HepG2 (cell line): ENCODE results near the gene FIBCD1. TPM values are rescaled to one million over a fixed set of nuclear protein-coding genes. Genes with fewer than 3 reads are reported as not detected.

ENCODE experiments used
- ATAC-seq: fragments of 200-7000 bp; cut with Tn5 transposase; 3 replicates; pipeline ENCODE4 v1.9.1; 2020; ENCODE audit warnings: mild to moderate bottlenecking, moderate library complexity
- BruUV-seq: library from RNA; stranded (reverse); fragments of 400-500 nt; replicated peaks from 2 replicates; lab custom pipeline; 2021; lab: Mats Ljungman, UMichigan
- CTCF ChIA-PET: fragments of 300-600 bp; formaldehyde crosslinking; extraction: SDS; loops from one replicate; lab custom pipeline; 2021; ENCODE audit warnings: low total read pairs, inconsistent platforms, low intra/inter-chr PET ratio; lab: Yijun Ruan, JAX
- POLR2A ChIA-PET: fragments of 350-600 bp; sonication (Branson Sonifier 250); formaldehyde crosslinking; loops from one replicate; lab custom pipeline; 2020; ENCODE audit warnings: antibody characterized with exemption, inconsistent platforms; lab: Yijun Ruan, JAX
- DNase-seq: peaks from one replicate; pipeline ENCODE4 v3.0.0-alpha.2; 2015; ENCODE audit warnings: low spot score
- FAIRE-seq: peaks from 3 replicates; lab custom pipeline; 2011; peaks lifted over from hg19 to GRCh38; lab: Jason Lieb, UNC
- H2AFZ ChIP-seq: one replicate; pipeline ENCODE4 v1.6.1; 2011; ENCODE audit warnings: low read length, inconsistent platforms
- H3K27ac ChIP-seq: fragments of 300-600 bp; 3 replicates; pipeline ENCODE4 v1.8.0; 2011; ENCODE audit warnings: mixed run types, mild to moderate bottlenecking, mixed read lengths, low read length, inconsistent platforms; ENCODE audit not compliant: insufficient read depth; ENCODE audit errors: extremely low read length
- H3K27me3 ChIP-seq, 2 experiments: fragments of 200-600 bp in 1 of 2; 2 replicates in 1 of 2; 3 replicates in 1 of 2; pipeline versions ENCODE4 v1.6.0 to v1.8.0; 2011; ENCODE audit warnings: low read length in 2 of 2, mild to moderate bottlenecking in 2 of 2, moderate library complexity in 2 of 2, inconsistent platforms in 1 of 2; ENCODE audit not compliant: insufficient read depth in 2 of 2, control insufficient read depth in 1 of 2
- H3K36me3 ChIP-seq, 2 experiments: fragments of 200-600 bp in 1 of 2; replicated peaks in 1 of 2; 2 replicates in 1 of 2; 3 replicates in 1 of 2; pipeline versions ENCODE4 v1.5.1 to v1.8.0; 2011; ENCODE audit warnings: low read length in 2 of 2, inconsistent platforms in 1 of 2; ENCODE audit not compliant: insufficient read depth in 2 of 2, control insufficient read depth in 1 of 2
- H3K4me1 ChIP-seq: 2 replicates; pipeline ENCODE4 v1.5.1; 2012; ENCODE audit warnings: low read length, inconsistent platforms; ENCODE audit not compliant: insufficient read depth
- H3K4me2 ChIP-seq: 2 replicates; pipeline ENCODE4 v1.6.0; 2011; ENCODE audit warnings: low read depth, low read length, inconsistent platforms
- H3K4me3 ChIP-seq, 3 experiments: fragments of 200-600 bp in 1 of 3; sonication (generic), shearing (Covaris generic) in 1 of 3; replicated peaks in 1 of 3; 2 replicates each; pipeline ENCODE4 v1.5.1; 2011 to 2016; ENCODE audit warnings: low read length in 3 of 3, inconsistent platforms in 2 of 3, low read depth in 2 of 3, mild to moderate bottlenecking in 2 of 3, control low read depth in 1 of 3, mixed read lengths in 1 of 3; ENCODE audit not compliant: insufficient read depth in 1 of 3
- H3K79me2 ChIP-seq: one replicate; pipeline ENCODE4 v1.6.1; 2011; ENCODE audit warnings: low read length, inconsistent platforms; ENCODE audit not compliant: insufficient read depth
- H3K9ac ChIP-seq: 2 replicates; pipeline ENCODE4 v1.6.0; 2011; ENCODE audit warnings: mild to moderate bottlenecking, low read depth, low read length, inconsistent platforms; ENCODE audit not compliant: insufficient read depth
- H3K9me3 ChIP-seq: 2 replicates; pipeline ENCODE4 v1.5.1; 2012; ENCODE audit warnings: mild to moderate bottlenecking, low read length
- H4K20me1 ChIP-seq: 2 replicates; pipeline ENCODE4 v1.6.0; 2011; ENCODE audit warnings: inconsistent platforms, mild to moderate bottlenecking, low read length, moderate library complexity; ENCODE audit not compliant: insufficient read depth
- AGO2 ChIP-seq: fragments of 200-400 bp; formaldehyde crosslinking; optimal IDR thresholded peaks from 2 replicates; pipeline ENCODE3; 2017; ENCODE audit warnings: mild to moderate bottlenecking, low read depth, low read length, moderate library complexity
- CBFB ChIP-seq: sonication (generic); formaldehyde crosslinking; IDR thresholded peaks from 2 replicates; pipeline ENCODE4 v1.4.0; 2020; ENCODE audit warnings: missing genetic modification reagents
- CEBPB ChIP-seq: IDR thresholded peaks from 2 replicates; pipeline ENCODE4 v1.6.1; 2011; ENCODE audit warnings: low read depth, low read length, improper control_type of control experiment, borderline replicate concordance
- ESRRA ChIP-seq: sonication (generic); formaldehyde crosslinking; IDR thresholded peaks from 2 replicates; pipeline ENCODE4 v1.5.1; 2020; ENCODE audit warnings: mild to moderate bottlenecking, low read depth, missing genetic modification reagents
- HES4 ChIP-seq: sonication (generic); formaldehyde crosslinking; IDR thresholded peaks from 2 replicates; pipeline ENCODE4 v1.9.0; 2021; ENCODE audit warnings: mild to moderate bottlenecking, missing genetic modification reagents, borderline replicate concordance
- KDM6A ChIP-seq: IDR thresholded peaks from 2 replicates; pipeline ENCODE4 v1.6.1; 2016; ENCODE audit warnings: low read depth
- MED1 ChIP-seq: sonication (generic); formaldehyde crosslinking; IDR thresholded peaks from 2 replicates; pipeline ENCODE4 v1.4.0; 2020; ENCODE audit warnings: missing genetic modification reagents
- MIER3 ChIP-seq: IDR thresholded peaks from 2 replicates; pipeline ENCODE4 v1.6.1; 2016; ENCODE audit warnings: missing compliant biosample characterization, borderline replicate concordance
- RAD51 ChIP-seq: fragments of 450-650 bp; IDR thresholded peaks from 2 replicates; pipeline ENCODE4 v1.6.1; 2016; ENCODE audit warnings: borderline replicate concordance
- SP5 ChIP-seq: IDR thresholded peaks from 2 replicates; pipeline ENCODE4 v1.6.1; 2016; ENCODE audit warnings: low read depth, borderline replicate concordance
- TGIF2 ChIP-seq: IDR thresholded peaks from 2 replicates; pipeline ENCODE4 v1.6.1; 2016; ENCODE audit warnings: control low read depth, missing compliant biosample characterization
- ZBTB42 ChIP-seq: sonication (generic); formaldehyde crosslinking; IDR thresholded peaks from 2 replicates; pipeline ENCODE4 v1.5.0; 2020; ENCODE audit warnings: mild to moderate bottlenecking, missing genetic modification reagents
- ZFP37 ChIP-seq: sonication (generic); formaldehyde crosslinking; IDR thresholded peaks from 2 replicates; pipeline ENCODE4 v1.4.0; 2020; ENCODE audit warnings: missing genetic modification reagents, borderline replicate concordance
- ZMYM3 ChIP-seq: sonication (generic); formaldehyde crosslinking; IDR thresholded peaks from 2 replicates; pipeline ENCODE4 v1.5.1; 2020; ENCODE audit warnings: mild to moderate bottlenecking, missing genetic modification reagents
- ZNF468 ChIP-seq: sonication (generic); formaldehyde crosslinking; IDR thresholded peaks from 2 replicates; pipeline ENCODE4 v1.8.0; 2022; ENCODE audit warnings: mild to moderate bottlenecking, moderate library complexity, missing genetic modification reagents
- ZNF569 ChIP-seq: sonication (generic); formaldehyde crosslinking; IDR thresholded peaks from 2 replicates; pipeline ENCODE4 v1.5.0; 2020; ENCODE audit warnings: mild to moderate bottlenecking, missing genetic modification reagents, moderate library complexity, borderline replicate concordance
- ZNF570 ChIP-seq: sonication (generic); formaldehyde crosslinking; IDR thresholded peaks from 2 replicates; pipeline ENCODE4 v1.4.0; 2020; ENCODE audit warnings: mild to moderate bottlenecking, missing genetic modification reagents, borderline replicate concordance
- ZNF780A ChIP-seq: sonication (generic); formaldehyde crosslinking; IDR thresholded peaks from 2 replicates; pipeline ENCODE4 v1.8.0; 2022; ENCODE audit warnings: mild to moderate bottlenecking, missing genetic modification reagents, moderate library complexity
- ZNF792 ChIP-seq: IDR thresholded peaks from 2 replicates; pipeline ENCODE4 v1.6.1; 2016
- ZSCAN20 ChIP-seq: sonication (generic); formaldehyde crosslinking; IDR thresholded peaks from 2 replicates; pipeline ENCODE4 v1.4.0; 2020; ENCODE audit warnings: missing genetic modification reagents, mild to moderate bottlenecking, borderline replicate concordance
- WGBS: methylation state at CpG from one replicate; pipeline ENCODE4 v1.1.6; 2017; ENCODE audit warnings: low lambda C conversion rate; 5-methylcytosine and 5-hydroxymethylcytosine counted together
- in situ Hi-C: cut with HindIII; loops from 2 replicates; pipeline ENCODE4 v1.10.0; 2017; ENCODE audit warnings: low pct_unique_long_range_greater_than_20kb; ENCODE audit not compliant: extremely low pct_ligation_motif_present
- intact Hi-C: fragments of 100-400 bp; cut with micrococcal nuclease; formaldehyde crosslinking; loops from one replicate; pipeline ENCODE4 v1.10.0; 2022; ENCODE audit not compliant: unreplicated experiment
- polyA plus RNA-seq, 8 experiments: library from polyadenylated mRNA; depleted of rRNA in 3 of 8; stranded (reverse) in 7 of 8; unstranded in 1 of 8; fragments of >200 nt; fragmentation: Illumina TruSeq in 4 of 8; extraction: Trizol in 4 of 8; gene quantifications; 2 replicates each; pipeline versions ENCODE4 v1.2.1 to v1.2.3, GENCODE V29; 2011 to 2016; ENCODE audit warnings: low read depth in 4 of 8, missing spikeins in 1 of 8, mixed read lengths in 1 of 8; ENCODE audit not compliant: insufficient read depth in 1 of 8
- total RNA-seq, 5 experiments: library from RNA; depleted of rRNA; stranded (reverse); fragments of >200 nt; fragmentation: Illumina TruSeq; extraction: Trizol; gene quantifications; 2 replicates each; pipeline ENCODE4 v1.2.3, GENCODE V29; 2016; ENCODE audit warnings: low read depth in 1 of 5
- TF ChIP-seq, protein P1 (sequence below): sonication (generic); formaldehyde crosslinking; IDR thresholded peaks from 2 replicates; pipeline ENCODE4 v1.4.0; 2020; ENCODE audit warnings: missing genetic modification reagents
- TF ChIP-seq, protein P2 (sequence below): sonication (generic); formaldehyde crosslinking; IDR thresholded peaks from 2 replicates; pipeline ENCODE4 v1.5.1; 2020; ENCODE audit warnings: mild to moderate bottlenecking, missing genetic modification reagents, borderline replicate concordance

The FIBCD1 gene
- total and polyA plus RNA-seq, 2 of the 13 experiments (the other 11 are each of a cell fraction or from before 2014, with no cell fraction given), result 0.55 to 0.89 TPM

DNA sequence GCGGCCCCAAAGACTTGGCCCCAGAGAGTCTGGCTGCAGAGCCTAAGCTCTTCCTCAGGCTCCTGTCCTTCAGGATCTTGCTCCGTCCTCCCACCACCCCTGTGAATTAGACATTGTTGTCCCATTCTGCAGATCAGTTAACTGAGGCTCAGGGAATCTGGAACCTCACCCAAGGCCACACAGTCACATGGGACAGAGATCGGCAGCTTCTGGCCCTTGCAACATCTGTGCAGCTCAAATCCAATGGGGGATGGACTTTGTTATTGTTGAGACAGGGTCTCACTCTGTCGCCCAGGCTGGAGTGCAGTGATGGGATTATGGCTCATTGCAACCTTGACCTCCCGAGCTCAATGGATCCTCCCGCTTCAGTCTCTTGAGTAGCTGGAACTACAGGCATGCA, 46.0 kb upstream of the FIBCD1 start (continued):
- TF ChIP-seq AGO2 (no peak), CEBPB (peak; percentile 20; the same call in 1 of the 2 replicates), RAD51 (no peak), ZNF780A (CRISPR knock-in tag) (no peak), TGIF2 (no peak), MED1 (no peak), ZMYM3 (CRISPR knock-in tag) (peak; percentile 86), ESRRA (no peak), SP5 (CRISPR knock-in tag) (no peak), ZNF569 (CRISPR knock-in tag) (no peak), ZBTB42 (CRISPR knock-in tag) (no peak), MIER3 (CRISPR knock-in tag) (no peak), ZSCAN20 (CRISPR knock-in tag) (no peak), ZNF792 (CRISPR knock-in tag) (no peak), ZNF570 (CRISPR knock-in tag) (no peak), HES4 (CRISPR knock-in tag) (no peak)

DNA sequence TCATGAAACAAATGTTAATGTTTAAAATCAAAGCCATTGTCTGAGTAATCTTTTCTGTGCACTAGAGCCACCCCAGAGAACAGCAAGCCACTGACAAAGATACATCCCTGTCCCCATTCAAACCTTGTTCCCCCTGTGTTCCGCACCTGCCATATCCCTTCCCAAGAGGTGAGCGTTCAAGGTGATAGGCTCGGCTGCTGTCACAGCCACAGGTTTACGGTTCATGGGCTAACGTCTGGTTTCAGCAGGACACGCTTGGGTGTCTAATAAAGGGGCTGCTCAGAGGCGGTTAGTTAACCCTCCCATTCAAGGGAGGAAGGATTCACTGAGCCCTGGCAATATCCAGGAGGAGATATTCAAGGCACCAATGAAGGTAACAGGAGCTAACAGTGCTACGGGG, 45.5 kb upstream of the FIBCD1 start:
- no peak for FAIRE-seq
- POLR2A ChIA-PET, result no interaction called here
- in situ Hi-C loops, result no loop called here
- TF ChIP-seq KDM6A (no peak), CBFB (no peak), ZFP37 (CRISPR knock-in tag) (no peak), ZNF468 (CRISPR knock-in tag) (no peak)
- TF ChIP-seq, protein P1, sequence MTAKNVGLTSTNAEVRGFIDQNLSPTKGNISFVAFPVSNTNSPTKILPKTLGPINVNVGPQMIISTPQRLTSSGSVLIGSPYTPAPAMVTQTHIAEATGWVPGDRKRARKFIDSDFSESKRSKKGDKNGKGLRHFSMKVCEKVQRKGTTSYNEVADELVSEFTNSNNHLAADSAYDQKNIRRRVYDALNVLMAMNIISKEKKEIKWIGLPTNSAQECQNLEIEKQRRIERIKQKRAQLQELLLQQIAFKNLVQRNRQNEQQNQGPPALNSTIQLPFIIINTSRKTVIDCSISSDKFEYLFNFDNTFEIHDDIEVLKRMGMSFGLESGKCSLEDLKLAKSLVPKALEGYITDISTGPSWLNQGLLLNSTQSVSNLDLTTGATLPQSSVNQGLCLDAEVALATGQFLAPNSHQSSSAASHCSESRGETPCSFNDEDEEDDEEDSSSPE (CRISPR knock-in tag), result no peak
- TF ChIP-seq, protein P2, sequence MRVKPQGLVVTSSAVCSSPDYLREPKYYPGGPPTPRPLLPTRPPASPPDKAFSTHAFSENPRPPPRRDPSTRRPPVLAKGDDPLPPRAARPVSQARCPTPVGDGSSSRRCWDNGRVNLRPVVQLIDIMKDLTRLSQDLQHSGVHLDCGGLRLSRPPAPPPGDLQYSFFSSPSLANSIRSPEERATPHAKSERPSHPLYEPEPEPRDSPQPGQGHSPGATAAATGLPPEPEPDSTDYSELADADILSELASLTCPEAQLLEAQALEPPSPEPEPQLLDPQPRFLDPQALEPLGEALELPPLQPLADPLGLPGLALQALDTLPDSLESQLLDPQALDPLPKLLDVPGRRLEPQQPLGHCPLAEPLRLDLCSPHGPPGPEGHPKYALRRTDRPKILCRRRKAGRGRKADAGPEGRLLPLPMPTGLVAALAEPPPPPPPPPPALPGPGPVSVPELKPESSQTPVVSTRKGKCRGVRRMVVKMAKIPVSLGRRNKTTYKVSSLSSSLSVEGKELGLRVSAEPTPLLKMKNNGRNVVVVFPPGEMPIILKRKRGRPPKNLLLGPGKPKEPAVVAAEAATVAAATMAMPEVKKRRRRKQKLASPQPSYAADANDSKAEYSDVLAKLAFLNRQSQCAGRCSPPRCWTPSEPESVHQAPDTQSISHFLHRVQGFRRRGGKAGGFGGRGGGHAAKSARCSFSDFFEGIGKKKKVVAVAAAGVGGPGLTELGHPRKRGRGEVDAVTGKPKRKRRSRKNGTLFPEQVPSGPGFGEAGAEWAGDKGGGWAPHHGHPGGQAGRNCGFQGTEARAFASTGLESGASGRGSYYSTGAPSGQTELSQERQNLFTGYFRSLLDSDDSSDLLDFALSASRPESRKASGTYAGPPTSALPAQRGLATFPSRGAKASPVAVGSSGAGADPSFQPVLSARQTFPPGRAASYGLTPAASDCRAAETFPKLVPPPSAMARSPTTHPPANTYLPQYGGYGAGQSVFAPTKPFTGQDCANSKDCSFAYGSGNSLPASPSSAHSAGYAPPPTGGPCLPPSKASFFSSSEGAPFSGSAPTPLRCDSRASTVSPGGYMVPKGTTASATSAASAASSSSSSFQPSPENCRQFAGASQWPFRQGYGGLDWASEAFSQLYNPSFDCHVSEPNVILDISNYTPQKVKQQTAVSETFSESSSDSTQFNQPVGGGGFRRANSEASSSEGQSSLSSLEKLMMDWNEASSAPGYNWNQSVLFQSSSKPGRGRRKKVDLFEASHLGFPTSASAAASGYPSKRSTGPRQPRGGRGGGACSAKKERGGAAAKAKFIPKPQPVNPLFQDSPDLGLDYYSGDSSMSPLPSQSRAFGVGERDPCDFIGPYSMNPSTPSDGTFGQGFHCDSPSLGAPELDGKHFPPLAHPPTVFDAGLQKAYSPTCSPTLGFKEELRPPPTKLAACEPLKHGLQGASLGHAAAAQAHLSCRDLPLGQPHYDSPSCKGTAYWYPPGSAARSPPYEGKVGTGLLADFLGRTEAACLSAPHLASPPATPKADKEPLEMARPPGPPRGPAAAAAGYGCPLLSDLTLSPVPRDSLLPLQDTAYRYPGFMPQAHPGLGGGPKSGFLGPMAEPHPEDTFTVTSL (CRISPR knock-in tag), result no peak

More for the DNA sequence above, 45.5 kb upstream of the FIBCD1 start:
- H3K4me1 ChIP-seq, result no peaks in the 10 kb centered on the region
- DNase-seq, result no peak
- CTCF ChIA-PET, result no interaction called here
- H3K36me3 ChIP-seq, result no peaks in the 10 kb centered on the region
- no peaks in the 10 kb centered on the region for H3K9me3 ChIP-seq
- no peak overlapping the region for H3K4me3 ChIP-seq
- no peaks in the 10 kb centered on the region for H4K20me1 ChIP-seq
- no peaks in the 10 kb centered on the region for H3K79me2 ChIP-seq
- intact Hi-C loops, result loop anchor here (2.0 kb wide), 1 partner anchor 76 kb away; no protein-coding TSS in a partner anchor
- no TSS peak for BruUV-seq
- peaks cover 14 to 92% of the 10 kb centered on the region in 2 experiments for H3K27me3 ChIP-seq
- no peak overlapping the region for H3K4me2 ChIP-seq
- ATAC-seq, result no peak
- H3K27ac ChIP-seq, result no peak overlapping the region
- H2AFZ ChIP-seq, result no peak overlapping the region
- no peak overlapping the region for H3K9ac ChIP-seq
- WGBS, result 54% methylated on average over 8 of the region's 8 CpGs
